Hematopoietic multipotent progenitor cell treated with erythropoietin and hydrocortisone succinate and interleukin-3 and kit ligand, for 17 days (in vitro differentiated cells): ENCODE data around the gene SLC25A28.

Experiments used
- DNase-seq: peaks from one replicate; pipeline ENCODE4 v3.0.0-alpha.2; 2015; ENCODE audit warnings: low spot score

The SLC25A28 gene

GRCh38 chr10:99590799-99591198 lies 29.4 kb downstream of the SLC25A28 start:
- no peak for DNase-seq

- no peak for DNase-seq
These were observed 36.6 kb downstream of the SLC25A28 start for GRCh38 chr10:99583687-99584086.

GRCh38 chr10:99582255-99582770 lies 37.9 kb downstream of the SLC25A28 start:
- DNase-seq = no peak

GRCh38 chr10:99579971-99580370 lies 40.3 kb downstream of the SLC25A28 start:
- DNase-seq = no peak

GRCh38 chr10:99573790-99574189 lies 46.4 kb downstream of the SLC25A28 start:
- no peak for DNase-seq

- no peak for DNase-seq
These were observed 48.4 kb downstream of the SLC25A28 start for GRCh38 chr10:99571816-99572215.

- no peak for DNase-seq
These were observed 50.3 kb downstream of the SLC25A28 start for GRCh38 chr10:99569961-99570360.

GRCh38 chr10:99569253-99569939 lies 50.8 kb downstream of the SLC25A28 start:
- DNase-seq = no peak

- no peak for DNase-seq
These were observed 55.1 kb downstream of the SLC25A28 start for GRCh38 chr10:99565166-99565565.

- DNase-seq = no peak
These were observed 55.9 kb downstream of the SLC25A28 start for GRCh38 chr10:99564361-99564760.

GRCh38 chr10:99562631-99563030 lies 57.6 kb downstream of the SLC25A28 start:
- DNase-seq = no peak
